H54 (cell line): ENCODE data around the gene PRPSAP2.
A peak's percentile ranks its signal among the peaks of the same experiment; 100 is the strongest.

Experiments
- DNase-seq: peaks from one replicate; pipeline ENCODE4 v3.0.0; 2011; ENCODE audit warnings: low spot score, mixed read lengths; ENCODE audit not compliant: insufficient read length
- FAIRE-seq: peaks from 3 replicates; lab custom pipeline; 2011; peaks lifted over from hg19 to GRCh38; lab: Jason Lieb, UNC
- POLR2A ChIP-seq: IDR thresholded peaks from 2 replicates; pipeline ENCODE4 v1.6.1; 2011; ENCODE audit warnings: low read depth, mild to moderate bottlenecking, low read length

PRPSAP2 gene

GRCh38 chr17:18966831-18967624 is 109.1 kb downstream of the PRPSAP2 start:
- DNase-seq, result no peak
- FAIRE-seq, result no peak
- no peak for TF ChIP-seq POLR2A

- FAIRE-seq (no peak), DNase-seq (no peak)
- TF ChIP-seq POLR2A, result no peak
These were observed 110.0 kb downstream of the PRPSAP2 start for GRCh38 chr17:18967916-18968315.

- TF ChIP-seq POLR2A, result no peak
- DNase-seq (no peak), FAIRE-seq (no peak)
These were observed 110.4 kb downstream of the PRPSAP2 start for GRCh38 chr17:18968345-18968744.

DNA sequence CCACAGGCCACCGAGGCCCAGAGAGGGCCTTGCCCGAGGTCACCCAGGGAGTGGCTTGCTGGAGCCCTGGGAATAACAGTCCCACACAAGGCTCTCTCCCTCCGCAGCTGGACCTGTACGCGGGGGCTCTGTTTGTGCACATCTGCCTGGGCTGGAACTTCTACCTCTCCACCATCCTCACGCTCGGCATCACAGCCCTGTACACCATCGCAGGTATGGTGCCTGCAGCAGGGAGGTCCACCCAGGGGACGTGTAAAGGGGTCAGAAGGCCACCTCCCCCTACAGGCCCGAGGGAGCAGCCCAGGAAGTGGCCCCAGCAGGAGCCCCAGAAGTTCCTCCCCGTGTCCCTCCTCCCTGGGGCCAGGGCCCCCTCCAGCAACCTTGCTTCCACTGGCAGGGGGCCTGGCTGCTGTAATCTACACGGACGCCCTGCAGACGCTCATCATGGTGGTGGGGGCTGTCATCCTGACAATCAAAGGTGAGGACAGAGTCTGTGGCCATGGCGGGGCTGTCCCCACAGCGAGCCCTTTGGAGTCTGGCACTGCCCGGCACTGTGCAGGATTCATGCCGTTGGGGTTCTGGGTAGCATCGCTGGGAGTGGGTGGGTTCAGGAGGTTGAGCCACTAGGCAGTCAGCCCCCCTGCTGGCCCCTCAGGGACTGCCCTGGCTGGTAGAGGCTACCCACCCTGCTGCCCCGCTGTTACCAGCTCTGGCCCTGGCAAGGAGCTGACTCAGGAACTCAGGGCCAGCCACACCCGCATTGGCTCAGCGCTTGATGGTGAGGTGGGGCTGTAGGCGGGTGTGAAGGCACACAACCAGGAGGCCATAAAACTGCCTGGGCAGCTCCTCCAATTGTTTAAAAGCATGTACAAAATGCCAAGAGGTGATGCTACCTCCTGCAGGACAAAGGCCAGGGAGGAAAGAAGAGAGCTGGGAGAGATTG is 111.3 kb downstream of the PRPSAP2 start:
- TF ChIP-seq POLR2A, result no peak
- peak; percentile 30 for FAIRE-seq
- peak; percentile 86 for DNase-seq

- TF ChIP-seq POLR2A, result no peak
- DNase-seq, result no peak
- no peak for FAIRE-seq
These were observed 112.9 kb downstream of the PRPSAP2 start for GRCh38 chr17:18970582-18971480.

DNA sequence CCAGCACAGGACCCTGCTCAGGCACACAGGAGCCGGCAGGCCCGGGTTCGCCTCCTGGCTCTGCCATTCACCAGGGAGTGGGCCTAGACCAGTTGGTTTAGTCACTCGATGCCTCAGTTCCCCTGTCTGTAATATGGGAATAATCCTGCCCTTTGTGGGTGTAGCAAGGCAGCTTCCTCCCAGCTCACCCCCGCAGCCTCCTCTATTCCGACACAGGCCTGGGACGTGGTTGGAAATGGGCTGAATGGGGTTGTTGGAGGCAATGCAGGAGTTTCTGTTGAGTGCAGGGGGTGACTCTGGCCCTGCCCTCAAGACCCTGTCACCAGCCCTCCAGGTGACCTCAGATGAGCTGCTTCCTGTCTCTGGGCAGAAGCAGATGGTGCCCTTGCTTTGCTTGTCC is 113.9 kb downstream of the PRPSAP2 start:
- DNase-seq (no peak), FAIRE-seq (no peak)
- TF ChIP-seq POLR2A, result no peak

- DNase-seq, result peak; percentile 83
- peak; percentile 57 for FAIRE-seq
- no peak for TF ChIP-seq POLR2A
These were observed 116.6 kb downstream of the PRPSAP2 start for GRCh38 chr17:18974407-18975149.

DNA sequence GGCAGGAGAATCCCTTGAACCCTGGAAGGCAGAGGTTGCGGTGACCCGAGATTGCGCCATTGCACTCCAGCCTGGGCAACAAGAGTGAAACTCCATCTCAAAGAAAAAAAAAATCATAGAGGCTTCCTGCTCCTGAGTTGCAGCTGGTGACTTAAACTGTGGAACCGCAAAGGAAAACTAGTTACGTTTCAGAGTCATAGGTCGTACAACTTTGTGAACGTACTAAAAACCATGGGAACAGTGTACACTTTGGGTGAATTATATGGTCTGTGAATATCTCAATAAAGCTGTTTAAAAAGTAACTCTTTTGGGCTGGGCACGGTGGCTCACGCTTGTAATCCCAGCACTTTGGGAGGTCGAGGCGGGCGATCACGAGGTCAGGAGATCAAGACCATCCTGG is 117.7 kb downstream of the PRPSAP2 start:
- TF ChIP-seq POLR2A, result no peak
- FAIRE-seq (no peak), DNase-seq (no peak)

- no peak for DNase-seq
- TF ChIP-seq POLR2A, result no peak
- no peak for FAIRE-seq
These were observed 118.3 kb downstream of the PRPSAP2 start for GRCh38 chr17:18976201-18976600.

DNA sequence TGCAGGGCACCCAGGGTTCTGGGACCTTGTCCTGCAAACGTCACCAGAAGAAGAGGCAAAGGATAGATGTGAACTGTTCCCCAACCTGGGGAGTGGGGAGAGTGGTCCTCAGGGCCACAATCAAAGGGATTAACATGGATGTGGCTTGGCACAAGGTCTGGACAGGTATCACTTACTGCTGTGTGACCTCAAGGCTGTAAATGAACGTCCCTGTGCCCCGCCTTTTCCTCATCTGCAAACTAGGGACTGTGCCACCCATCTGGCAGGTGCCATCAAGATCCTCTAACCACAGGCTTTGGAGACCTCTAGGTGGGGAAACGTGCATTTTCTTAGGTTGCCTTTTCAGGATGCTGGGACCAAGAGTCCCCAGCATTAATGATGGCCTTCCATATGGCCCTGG is 119.1 kb downstream of the PRPSAP2 start:
- FAIRE-seq, result no peak
- no peak for DNase-seq
- no peak for TF ChIP-seq POLR2A

DNA sequence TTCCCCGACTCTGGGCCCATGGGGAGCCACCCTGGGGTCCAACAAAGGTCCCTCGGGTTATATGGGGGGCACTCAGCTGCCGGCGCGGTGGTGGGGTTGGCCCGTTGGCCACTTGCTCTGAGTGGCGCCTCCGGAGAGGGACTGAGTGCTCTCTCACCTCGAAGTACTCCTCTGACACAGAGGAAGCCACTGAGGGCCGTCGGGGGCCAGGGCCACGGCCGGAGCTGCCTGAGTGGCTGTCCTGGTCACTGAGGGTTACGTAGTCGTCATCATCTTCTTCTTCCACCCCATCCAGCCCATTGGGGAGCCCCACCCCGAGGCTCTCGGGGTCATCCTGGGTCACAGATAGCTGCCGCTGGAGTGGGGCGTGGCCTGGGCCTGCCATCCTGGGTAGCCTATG is 119.7 kb downstream of the PRPSAP2 start:
- TF ChIP-seq POLR2A, result no peak
- no peak for DNase-seq
- no peak for FAIRE-seq

DNA sequence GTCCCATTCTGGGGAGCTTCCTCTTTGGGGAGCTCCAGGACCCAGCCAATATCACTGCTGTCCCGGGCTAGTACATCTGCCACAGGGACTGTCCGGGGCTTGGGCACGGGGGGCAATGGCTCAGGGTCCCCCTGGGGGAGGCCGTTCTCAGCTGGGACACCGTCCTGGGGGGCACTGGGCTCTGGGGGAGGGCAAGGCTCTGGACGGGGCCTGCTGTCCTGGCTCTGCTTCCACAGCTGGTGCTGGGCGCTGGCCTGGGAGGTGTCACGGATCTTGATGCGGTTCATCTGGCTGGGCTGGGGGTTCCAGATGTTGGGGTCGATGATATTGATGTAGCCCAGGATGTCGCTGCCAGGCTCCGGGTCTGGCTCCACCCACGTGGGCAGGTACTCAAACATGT is 120.1 kb downstream of the PRPSAP2 start:
- FAIRE-seq (no peak), DNase-seq (no peak)
- TF ChIP-seq POLR2A, result no peak

DNA sequence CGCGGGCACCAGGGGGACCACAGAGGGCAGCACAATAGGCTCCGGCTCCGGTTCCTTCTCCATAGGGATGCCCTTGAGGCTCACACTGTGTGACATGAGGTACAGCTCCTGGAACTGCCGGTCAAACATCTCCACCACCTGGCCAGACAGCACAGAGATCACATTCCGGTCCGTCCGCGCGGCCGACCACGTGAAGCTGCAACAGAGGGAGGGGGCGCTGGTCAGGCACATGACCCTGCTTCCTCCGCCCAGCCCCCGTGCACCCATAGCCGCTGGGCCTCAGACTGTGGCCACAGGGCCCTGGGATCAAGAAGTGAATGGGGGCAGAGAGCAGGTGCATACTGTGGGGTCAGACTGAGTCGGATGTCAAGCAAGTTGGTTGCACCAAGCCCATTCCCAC is 120.7 kb downstream of the PRPSAP2 start:
- DNase-seq (no peak), FAIRE-seq (no peak)
- TF ChIP-seq POLR2A, result no peak
